GM13977 (cell line): ENCODE results near the gene FBXO21.
"Not testable (repeated sequence)": the region's sequence is repeated elsewhere in the genome, so short reads cannot be mapped to it uniquely, and the experiment has no call there.

Source experiments
- DNase-seq: peaks from one replicate; pipeline ENCODE4 v3.0.0; 2012; ENCODE audit warnings: low spot score
- CTCF ChIP-seq: IDR thresholded peaks from 2 replicates; pipeline ENCODE4 v1.5.1; 2012; ENCODE audit warnings: mild to moderate bottlenecking, control low read depth; ENCODE audit not compliant: insufficient read depth; ENCODE audit errors: extremely low read depth, missing control alignments
- in situ Hi-C: fragments of 300-500 bp; cut with MboI; formaldehyde crosslinking; loops from one replicate; pipeline ENCODE4 v1.12.0; 2022; ENCODE audit warnings: low sequenced_read_pairs, low pct_unique_long_range_greater_than_20kb, mixed read lengths, inconsistent platforms; ENCODE audit not compliant: unreplicated experiment

The FBXO21 gene

GRCh38 chr12:117227000-117227653, 36.9 kb upstream of the FBXO21 start:
- no peak for TF ChIP-seq CTCF
- no peak for DNase-seq
- in situ Hi-C loops, result no loop called here

- DNase-seq, result no peak
- in situ Hi-C loops, result no loop called here
- TF ChIP-seq CTCF, result no peak
Measured at GRCh38 chr12:117226505-117226904, 36.2 kb upstream of the FBXO21 start.

- in situ Hi-C loops, result no loop called here
- no peak for TF ChIP-seq CTCF
- DNase-seq, result no peak
Measured at GRCh38 chr12:117225179-117225578, 34.9 kb upstream of the FBXO21 start.

GRCh38 chr12:117220947-117221346, 30.7 kb upstream of the FBXO21 start:
- in situ Hi-C loops, DNase-seq: not testable (repeated sequence)

- no peak for TF ChIP-seq CTCF
- in situ Hi-C loops, result no loop called here
- DNase-seq, result no peak
Measured at GRCh38 chr12:117218149-117218548, 27.9 kb upstream of the FBXO21 start.

- TF ChIP-seq CTCF, result no peak
- in situ Hi-C loops, result no loop called here
- DNase-seq, result no peak
Measured at GRCh38 chr12:117216686-117217085, 26.4 kb upstream of the FBXO21 start.

- no peak for DNase-seq
- TF ChIP-seq CTCF, result no peak
- in situ Hi-C loops, result no loop called here
Measured at GRCh38 chr12:117214797-117215196, 24.5 kb upstream of the FBXO21 start.
